Chondrocyte (in vitro differentiated cells): ENCODE results near the gene PLA2G2F. TPM values are rescaled to one million over a fixed set of nuclear protein-coding genes. Genes with fewer than 3 reads are reported as not detected.
A peak's percentile ranks its signal among the peaks of the same experiment; 100 is the strongest.

ENCODE experiments used
- DNase-seq: peaks from one replicate; pipeline ENCODE4 v3.0.0; 2021; ENCODE audit warnings: mixed read lengths, low spot score
- H3K27ac Mint-ChIP-seq: one replicate; pipeline ENCODE4 v1.8.0; 2021; ENCODE audit warnings: mild to moderate bottlenecking, moderate library complexity, mixed read lengths; ENCODE audit not compliant: unreplicated experiment
- H3K27me3 Mint-ChIP-seq: 2 replicates; pipeline ENCODE4 v1.8.0; 2021; ENCODE audit warnings: low read depth, mixed read lengths
- H3K36me3 Mint-ChIP-seq: 2 replicates; pipeline ENCODE4 v1.8.0; 2021; ENCODE audit warnings: low read depth, mixed read lengths
- H3K4me1 Mint-ChIP-seq: 2 replicates; pipeline ENCODE4 v1.8.0; 2021; ENCODE audit warnings: low read depth, mild to moderate bottlenecking, mixed read lengths
- H3K4me3 Mint-ChIP-seq: one replicate; pipeline ENCODE4 v1.8.0; 2021; ENCODE audit warnings: mild to moderate bottlenecking, moderate library complexity, mixed read lengths; ENCODE audit not compliant: unreplicated experiment
- H3K9me3 Mint-ChIP-seq: 2 replicates; pipeline ENCODE4 v1.8.0; 2021; ENCODE audit warnings: low read depth, mixed read lengths
- CTCF ChIP-seq: fragments of 200-600 bp; sonication (generic); IDR thresholded peaks from 2 replicates; pipeline ENCODE4 v1.5.0; 2021; ENCODE audit warnings: antibody characterized with exemption, mild to moderate bottlenecking, moderate library complexity
- total RNA-seq: library from RNA; stranded (reverse); gene quantifications from 3 replicates; pipeline ENCODE4 v1.2.1, GENCODE V29; 2021

PLA2G2F gene
- total RNA-seq, 1 donor from 2014 or later, result not detected

GRCh38 chr1:20143734-20144565, 4.8 kb downstream of the PLA2G2F start:
- Mint-ChIP-seq H3K9me3 (no peaks in the 10 kb centered on the region), H3K27me3 (peaks cover 22% of the 10 kb centered on the region), H3K36me3 (no peaks in the 10 kb centered on the region), H3K4me1 (no peaks in the 10 kb centered on the region), H3K27ac (no peak overlapping the region), H3K4me3 (no peak overlapping the region)
- no peak for TF ChIP-seq CTCF
- peak; percentile 47 for DNase-seq

- Mint-ChIP-seq H3K4me1 (peaks cover 3% of the 10 kb centered on the region), H3K27me3 (peaks cover 21% of the 10 kb centered on the region), H3K9me3 (no peaks in the 10 kb centered on the region), H3K36me3 (no peaks in the 10 kb centered on the region), H3K4me3 (no peak overlapping the region), H3K27ac (no peak overlapping the region)
- TF ChIP-seq CTCF, result no peak
- DNase-seq, result peak; percentile 63
Observed at GRCh38 chr1:20147846-20148570, 8.9 kb downstream of the PLA2G2F start.

- no peak overlapping the region for H3K27ac Mint-ChIP-seq
- peak; percentile 70 for DNase-seq
- peaks cover 17% of the 10 kb centered on the region for H3K27me3 Mint-ChIP-seq
- no peaks in the 10 kb centered on the region for H3K36me3 Mint-ChIP-seq
- no peaks in the 10 kb centered on the region for H3K9me3 Mint-ChIP-seq
- peaks cover 3% of the 10 kb centered on the region for H3K4me1 Mint-ChIP-seq
- no peak for TF ChIP-seq CTCF
- H3K4me3 Mint-ChIP-seq, result no peak overlapping the region
Observed at GRCh38 chr1:20148571-20149500, 9.7 kb downstream of the PLA2G2F start.

GRCh38 chr1:20149601-20150325, 10.6 kb downstream of the PLA2G2F start:
- Mint-ChIP-seq H3K9me3 (no peaks in the 10 kb centered on the region), H3K4me1 (peaks cover 3% of the 10 kb centered on the region), H3K27me3 (peaks cover 13% of the 10 kb centered on the region), H3K36me3 (no peaks in the 10 kb centered on the region), H3K4me3 (no peak overlapping the region), H3K27ac (no peak overlapping the region)
- peak; percentile 75 for DNase-seq
- TF ChIP-seq CTCF, result no peak
